PC-9 (cell line): Measurements from ENCODE around the gene PSMC4. TPM values are rescaled to one million over a fixed set of nuclear protein-coding genes. Genes with fewer than 3 reads are reported as not detected.

Experiments used
- BruUV-seq: library from RNA; stranded (reverse); fragments of 400-500 nt; replicated peaks from 2 replicates; lab custom pipeline; 2021; lab: Mats Ljungman, UMichigan
- CTCF ChIA-PET: fragments of 300-600 bp; sonication (Branson Sonifier 250); formaldehyde crosslinking; loops from one replicate; lab custom pipeline; 2022; ENCODE audit warnings: antibody characterized with exemption; lab: Charles Lee
- POLR2A ChIA-PET: fragments of 300-600 bp; sonication (Branson Sonifier 250); formaldehyde crosslinking; loops from one replicate; lab custom pipeline; 2022; ENCODE audit warnings: antibody characterized with exemption; ENCODE audit not compliant: unreplicated experiment; lab: Charles Lee
- DNase-seq, 2 experiments: peaks; one replicate each; pipeline versions ENCODE4 v3.0.0 to v3.0.0-alpha.2; 2015 to 2022; ENCODE audit warnings: mixed read lengths in 1 of 2
- H2AFZ ChIP-seq: fragments of 200-600 bp; sonication (generic); 2 replicates; pipeline ENCODE4 v1.8.1; 2017; ENCODE audit warnings: antibody characterized with exemption
- H3F3A ChIP-seq: fragments of 200-600 bp; sonication (generic); 2 replicates; pipeline ENCODE4 v1.8.1; 2017; ENCODE audit warnings: antibody characterized with exemption, mild to moderate bottlenecking, low read depth; ENCODE audit not compliant: insufficient read depth
- H3K27ac ChIP-seq: fragments of 200-600 bp; sonication (generic); 2 replicates; pipeline ENCODE4 v1.6.1; 2016; ENCODE audit warnings: mixed run types
- H3K27me3 ChIP-seq: fragments of 200-600 bp; sonication (generic); 2 replicates; pipeline ENCODE4 v1.6.1; 2016; ENCODE audit warnings: low read depth, mixed run types; ENCODE audit not compliant: insufficient read depth
- H3K36me3 ChIP-seq: fragments of 200-600 bp; sonication (generic); 2 replicates; pipeline ENCODE4 v1.6.1; 2016; ENCODE audit warnings: low read depth, mixed run types
- H3K4me1 ChIP-seq: fragments of 200-600 bp; sonication (generic); replicated peaks from 2 replicates; pipeline ENCODE4 v1.6.1; 2016; ENCODE audit warnings: mixed run types; ENCODE audit not compliant: insufficient read depth
- H3K4me2 ChIP-seq: fragments of 200-600 bp; sonication (generic); 2 replicates; pipeline ENCODE4 v1.6.1; 2017; ENCODE audit warnings: mixed run types
- H3K4me3 ChIP-seq: fragments of 200-600 bp; sonication (generic); 2 replicates; pipeline ENCODE4 v1.6.1; 2016; ENCODE audit warnings: mixed run types
- H3K79me2 ChIP-seq: fragments of 200-600 bp; sonication (generic); 2 replicates; pipeline ENCODE4 v1.6.1; 2017; ENCODE audit warnings: low read depth, mixed run types
- H3K9me2 ChIP-seq: fragments of 200-600 bp; sonication (generic); 2 replicates; pipeline ENCODE4 v1.8.1; 2017; ENCODE audit warnings: mild to moderate bottlenecking; ENCODE audit not compliant: insufficient read depth
- H3K9me3 ChIP-seq: fragments of 200-600 bp; sonication (generic); 2 replicates; pipeline ENCODE4 v1.8.1; 2016; ENCODE audit warnings: low read depth; ENCODE audit not compliant: insufficient read depth
- H4K20me1 ChIP-seq: fragments of 200-600 bp; sonication (generic); 2 replicates; pipeline ENCODE4 v1.8.1; 2017; ENCODE audit not compliant: insufficient read depth
- EZH2 ChIP-seq: fragments of 200-600 bp; sonication (generic); IDR thresholded peaks from 2 replicates; pipeline ENCODE4 v1.8.0; 2017; ENCODE audit warnings: antibody characterized with exemption, low read depth
- intact Hi-C: fragments of 100-400 bp; cut with micrococcal nuclease; formaldehyde crosslinking; loops from one replicate; pipeline ENCODE4 v1.10.0; 2022; ENCODE audit not compliant: unreplicated experiment
- total RNA-seq: library from RNA; stranded (reverse); gene quantifications from 2 replicates; pipeline ENCODE4 v1.2.3, GENCODE V29; 2021
- TF ChIP-seq, protein P1 (sequence below): fragments of 200-600 bp; sonication (generic); conservative IDR thresholded peaks from 2 replicates; pipeline ENCODE4 v1.6.1; 2017; ENCODE audit warnings: mixed run types, antibody characterized with exemption, mild to moderate bottlenecking, moderate library complexity

The PSMC4 gene
- total RNA-seq, 1 experiment from 2014 or later: 110 TPM

DNA sequence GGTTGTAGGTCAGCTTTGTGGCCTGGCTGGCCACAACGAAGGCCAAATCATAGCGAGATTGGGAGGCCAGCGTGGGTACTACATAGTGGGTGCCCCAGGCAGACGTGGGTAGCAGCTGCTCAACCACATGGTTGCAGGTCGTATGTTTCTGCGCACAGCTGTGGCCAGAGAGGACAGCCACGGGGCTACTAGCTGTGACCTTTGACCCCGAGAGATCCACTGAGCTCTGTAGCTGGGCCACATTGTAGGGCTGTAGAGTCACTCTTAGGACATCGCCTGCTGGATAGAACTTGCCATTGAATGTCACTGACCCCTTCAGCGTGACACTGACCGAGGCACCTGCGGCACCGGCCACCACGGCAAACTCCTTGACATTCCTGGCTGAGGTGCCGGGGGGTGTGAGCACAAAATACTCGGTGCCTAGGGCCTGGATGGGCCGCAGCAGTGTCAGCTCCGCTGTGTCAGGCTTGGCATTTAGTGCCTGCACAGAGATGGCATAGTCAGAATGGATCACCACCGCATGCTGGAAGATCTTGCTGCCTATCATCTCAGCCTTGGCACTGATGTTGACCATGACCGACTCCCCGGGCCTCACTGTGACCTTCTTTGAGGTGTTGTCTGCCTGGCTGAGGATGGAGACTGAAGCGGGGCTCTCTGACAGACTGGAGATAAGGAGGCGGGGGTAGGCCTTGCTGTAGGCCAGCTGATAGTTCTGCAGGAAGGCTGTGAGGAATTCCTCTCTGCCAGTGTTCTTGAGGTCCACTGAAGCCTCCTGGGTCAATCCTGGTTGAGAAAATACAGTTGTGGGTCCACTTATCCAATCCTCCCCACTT, 43.2 kb upstream of the PSMC4 start:
- POLR2A ChIA-PET: no interaction called here
- H3K36me3 ChIP-seq: no peaks in the 10 kb centered on the region
- no peak for DNase-seq
- CTCF ChIA-PET: no interaction called here
- H3K79me2 ChIP-seq: no peaks in the 10 kb centered on the region
- no peak overlapping the region for H2AFZ ChIP-seq
- no peak for TF ChIP-seq EZH2
- TF ChIP-seq, protein P1, sequence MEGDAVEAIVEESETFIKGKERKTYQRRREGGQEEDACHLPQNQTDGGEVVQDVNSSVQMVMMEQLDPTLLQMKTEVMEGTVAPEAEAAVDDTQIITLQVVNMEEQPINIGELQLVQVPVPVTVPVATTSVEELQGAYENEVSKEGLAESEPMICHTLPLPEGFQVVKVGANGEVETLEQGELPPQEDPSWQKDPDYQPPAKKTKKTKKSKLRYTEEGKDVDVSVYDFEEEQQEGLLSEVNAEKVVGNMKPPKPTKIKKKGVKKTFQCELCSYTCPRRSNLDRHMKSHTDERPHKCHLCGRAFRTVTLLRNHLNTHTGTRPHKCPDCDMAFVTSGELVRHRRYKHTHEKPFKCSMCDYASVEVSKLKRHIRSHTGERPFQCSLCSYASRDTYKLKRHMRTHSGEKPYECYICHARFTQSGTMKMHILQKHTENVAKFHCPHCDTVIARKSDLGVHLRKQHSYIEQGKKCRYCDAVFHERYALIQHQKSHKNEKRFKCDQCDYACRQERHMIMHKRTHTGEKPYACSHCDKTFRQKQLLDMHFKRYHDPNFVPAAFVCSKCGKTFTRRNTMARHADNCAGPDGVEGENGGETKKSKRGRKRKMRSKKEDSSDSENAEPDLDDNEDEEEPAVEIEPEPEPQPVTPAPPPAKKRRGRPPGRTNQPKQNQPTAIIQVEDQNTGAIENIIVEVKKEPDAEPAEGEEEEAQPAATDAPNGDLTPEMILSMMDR: no peak
- H3K27me3 ChIP-seq: no peaks in the 10 kb centered on the region
- no peaks in the 10 kb centered on the region for H4K20me1 ChIP-seq
- no peaks in the 10 kb centered on the region for H3F3A ChIP-seq
- intact Hi-C loops: no loop called here
- H3K27ac ChIP-seq: no peak overlapping the region
- H3K9me3 ChIP-seq: no peaks in the 10 kb centered on the region
- peaks cover 9% of the 10 kb centered on the region; the same call in 1 of the 2 replicates for H3K4me1 ChIP-seq
- H3K4me3 ChIP-seq: no peak overlapping the region
- BruUV-seq: no TSS peak
- no peak overlapping the region for H3K4me2 ChIP-seq
- H3K9me2 ChIP-seq: no peaks in the 10 kb centered on the region

DNA sequence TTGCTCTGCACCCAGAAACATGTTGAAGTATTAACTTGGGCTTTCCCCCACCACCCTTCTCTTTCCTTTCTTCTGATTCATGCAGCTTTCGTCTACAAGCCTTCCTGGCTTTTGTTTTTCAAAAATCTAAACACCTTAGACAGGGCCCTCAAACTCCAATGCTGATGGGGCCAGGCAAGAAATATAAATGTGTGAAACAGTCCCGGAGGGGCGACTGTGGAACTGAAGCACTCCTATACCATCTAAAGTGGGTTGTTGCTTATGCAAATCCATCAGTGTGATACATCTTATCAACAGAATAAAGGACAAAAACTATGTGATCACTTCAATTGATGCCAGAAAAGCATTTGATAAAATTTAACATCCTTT, 42.6 kb upstream of the PSMC4 start:
- H3K9me3 ChIP-seq: no peaks in the 10 kb centered on the region
- H3K27me3 ChIP-seq: no peaks in the 10 kb centered on the region
- DNase-seq: no peak
- H3K79me2 ChIP-seq: no peaks in the 10 kb centered on the region
- no peaks in the 10 kb centered on the region for H3K36me3 ChIP-seq
- no peak overlapping the region for H3K27ac ChIP-seq
- H3K9me2 ChIP-seq: no peaks in the 10 kb centered on the region
- no TSS peak for BruUV-seq
- H2AFZ ChIP-seq: no peak overlapping the region
- TF ChIP-seq, protein P1: no peak
- TF ChIP-seq EZH2: no peak
- ChIA-PET POLR2A (no interaction called here), CTCF (no interaction called here)
- no peaks in the 10 kb centered on the region for H3F3A ChIP-seq
- H3K4me2 ChIP-seq: no peak overlapping the region
- no peaks in the 10 kb centered on the region for H4K20me1 ChIP-seq
- intact Hi-C loops: no loop called here
- peaks cover 9% of the 10 kb centered on the region; the same call in 1 of the 2 replicates for H3K4me1 ChIP-seq
- no peak overlapping the region for H3K4me3 ChIP-seq

DNA sequence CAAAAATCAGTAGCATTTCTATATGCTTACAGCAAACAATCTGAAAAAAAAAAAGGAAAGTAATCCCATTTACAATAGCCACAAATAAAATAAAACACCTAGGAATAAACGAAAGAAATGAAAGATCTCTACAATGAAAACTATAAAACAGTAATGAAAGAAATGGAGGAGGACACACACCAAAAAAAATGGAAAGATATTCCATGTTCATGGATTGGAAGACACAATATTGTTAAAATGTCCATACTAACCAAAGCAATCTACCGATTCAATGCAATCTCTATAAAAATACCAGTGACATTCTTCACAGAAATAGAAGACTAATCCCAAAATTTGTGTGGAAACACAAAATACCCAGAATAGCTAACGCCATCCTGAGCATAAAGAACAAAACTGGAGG, 41.2 kb upstream of the PSMC4 start:
- Histone ChIP-seq H3K4me1 (peaks cover 9% of the 10 kb centered on the region; the same call in 1 of the 2 replicates), H3K9me2 (no peaks in the 10 kb centered on the region), H4K20me1 (no peaks in the 10 kb centered on the region), H3K36me3 (no peaks in the 10 kb centered on the region), H3K27ac (no peak overlapping the region), H3K4me3 (no peak overlapping the region), H3F3A (no peaks in the 10 kb centered on the region), H3K79me2 (no peaks in the 10 kb centered on the region), H3K4me2 (no peak overlapping the region), H3K9me3 (no peaks in the 10 kb centered on the region), H2AFZ (no peak overlapping the region), H3K27me3 (no peaks in the 10 kb centered on the region)
- TF ChIP-seq, protein P1: no peak
- TF ChIP-seq EZH2: no peak
- ChIA-PET CTCF (no interaction called here), POLR2A (interaction anchor here (0.9 kb wide), 1 partner anchor 32 kb away, joined by 8 read pairs; no protein-coding TSS in a partner anchor)
- intact Hi-C loops: no loop called here
- DNase-seq: no peak
- BruUV-seq: no TSS peak
